Stimulated activated CD8-positive, alpha-beta memory T cell treated with anti-CD3 and anti-CD28 coated beads, Interleukin-15, amount 100 ng/mL, for 48 hours (primary cell): ENCODE measurements around the gene TRIM71.
"Not testable (repeated sequence)": the region's sequence is repeated elsewhere in the genome, so short reads cannot be mapped to it uniquely, and the experiment has no call there.

Experiments used
- DNase-seq, 2 donors: peaks; one replicate each; pipeline ENCODE4 v3.0.0-alpha.2; 2020; ENCODE audit warnings: low read depth in 2 of 2

TRIM71 gene

DNA sequence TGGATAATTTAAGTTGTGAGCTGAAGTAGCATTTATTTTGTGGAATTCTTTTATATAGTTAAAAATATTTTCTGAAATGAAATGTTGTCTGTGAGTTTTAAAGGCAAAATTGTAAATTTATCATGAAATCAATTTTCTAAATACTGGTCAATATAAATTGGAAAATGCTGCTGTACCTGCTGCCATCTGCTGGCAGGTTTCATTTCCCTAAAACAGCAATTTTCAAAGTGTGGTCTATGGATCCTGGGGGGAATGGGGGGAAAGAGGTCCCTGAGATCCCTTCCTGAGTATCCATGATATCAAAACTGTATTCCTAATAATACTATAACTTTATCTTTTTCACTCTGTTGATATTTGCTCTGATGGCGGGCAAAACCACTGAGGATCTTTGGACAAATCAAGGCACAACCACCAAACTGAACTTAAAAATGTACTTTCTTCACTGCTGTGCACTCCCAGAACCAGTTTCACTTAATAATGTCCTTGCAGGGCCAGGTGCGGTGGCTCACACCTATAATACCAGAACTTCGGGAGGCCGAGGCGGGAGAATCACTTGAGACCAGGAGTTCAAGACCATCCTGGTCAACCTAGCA lies 116.4 kb downstream of the TRIM71 start:
- no peak for DNase-seq

DNA sequence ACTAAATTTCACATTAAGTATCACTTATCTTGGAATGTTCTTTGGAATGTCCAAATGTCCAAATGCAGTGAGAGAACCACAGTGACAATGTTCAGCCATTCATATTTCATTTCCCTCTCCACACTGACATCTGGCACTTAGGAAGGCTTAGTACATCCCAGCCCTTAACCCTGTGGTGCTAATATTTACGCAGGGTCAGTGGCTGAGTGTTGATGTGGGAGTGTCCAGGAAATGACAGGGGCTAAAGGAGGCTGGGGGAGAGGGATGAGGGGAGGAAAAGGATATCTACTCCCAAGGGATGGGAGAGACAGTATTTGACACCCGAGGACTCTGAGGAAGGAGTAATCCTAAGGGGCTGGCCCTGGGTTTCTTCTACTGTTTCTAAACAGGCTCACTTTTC lies 119.5 kb downstream of the TRIM71 start:
- DNase-seq: no peak

DNA sequence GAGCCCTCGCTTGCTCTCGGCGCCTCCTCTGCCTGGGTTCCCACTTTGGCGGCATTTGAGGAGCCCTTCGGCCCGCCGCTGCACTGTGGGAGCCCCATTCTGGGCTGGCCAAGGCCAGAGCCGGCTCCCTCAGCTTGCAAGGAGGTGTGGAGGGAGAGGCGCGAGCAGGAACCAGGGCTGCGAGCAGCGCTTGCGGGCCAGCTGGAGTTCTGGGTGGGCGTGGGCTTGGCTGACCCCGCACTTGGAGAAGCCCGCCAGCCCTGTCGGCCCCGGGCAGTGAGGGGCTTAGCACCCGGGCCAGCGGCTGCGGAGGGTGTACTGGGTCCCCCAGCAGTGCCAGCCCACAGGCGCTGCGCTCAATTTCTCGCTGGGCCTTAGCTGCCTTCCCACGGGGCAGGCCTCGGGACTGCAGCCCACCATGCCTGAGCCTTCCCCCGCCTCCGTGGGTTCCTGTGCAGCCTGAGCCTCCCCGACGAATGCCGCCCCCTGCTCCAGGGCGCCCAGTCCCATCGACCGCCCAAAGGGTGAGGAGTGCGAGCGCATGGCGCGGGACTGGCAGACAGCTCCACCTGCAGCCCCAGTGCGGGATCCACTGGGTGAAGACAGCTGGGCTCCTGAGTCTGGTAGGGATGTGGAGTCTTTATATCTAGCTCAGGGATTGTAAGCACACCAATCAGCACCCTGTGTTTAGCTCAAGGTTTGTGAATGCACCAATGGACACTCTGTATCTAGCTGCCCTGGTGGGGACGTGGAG lies 121.9 kb downstream of the TRIM71 start:
- not testable (repeated sequence) for DNase-seq

DNA sequence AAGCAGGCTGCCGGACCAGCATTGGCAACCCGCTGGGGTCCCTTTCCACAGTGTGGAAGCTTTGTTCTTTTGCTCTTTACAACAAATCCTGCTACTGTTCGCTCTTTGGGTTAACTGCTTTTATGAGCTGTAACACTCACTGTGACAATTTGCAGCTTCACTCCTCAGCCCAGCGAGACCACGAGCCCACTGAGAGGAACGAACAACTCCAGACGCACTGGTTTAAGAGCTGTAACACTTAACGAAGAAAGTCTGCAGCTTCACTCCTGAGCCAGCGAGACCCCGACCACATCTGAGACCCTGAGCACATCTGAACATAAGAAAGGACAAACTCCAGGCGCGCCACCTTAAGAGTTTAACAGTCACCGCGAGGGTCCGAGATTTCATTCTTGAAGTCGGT lies 122.9 kb downstream of the TRIM71 start:
- DNase-seq: no peak

DNA sequence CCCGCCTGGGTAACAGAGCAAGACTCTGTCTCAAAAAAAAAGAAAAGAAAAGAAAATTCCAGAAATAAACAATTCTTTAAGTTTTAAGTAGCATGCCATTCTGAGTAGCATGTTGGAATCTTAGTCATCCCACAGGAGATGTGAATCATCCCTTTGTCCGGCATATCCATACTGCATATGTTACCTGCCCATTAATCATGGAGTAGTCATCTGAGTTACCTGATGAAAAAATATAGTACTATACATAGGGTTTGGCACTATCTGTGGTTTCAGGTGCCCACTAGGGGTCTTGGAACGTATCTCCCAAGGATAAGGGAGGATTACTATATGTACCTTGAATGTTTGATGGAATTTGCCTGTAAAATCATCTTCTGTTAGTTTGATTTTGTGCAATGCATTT lies 127.3 kb downstream of the TRIM71 start:
- no peak for DNase-seq

DNA sequence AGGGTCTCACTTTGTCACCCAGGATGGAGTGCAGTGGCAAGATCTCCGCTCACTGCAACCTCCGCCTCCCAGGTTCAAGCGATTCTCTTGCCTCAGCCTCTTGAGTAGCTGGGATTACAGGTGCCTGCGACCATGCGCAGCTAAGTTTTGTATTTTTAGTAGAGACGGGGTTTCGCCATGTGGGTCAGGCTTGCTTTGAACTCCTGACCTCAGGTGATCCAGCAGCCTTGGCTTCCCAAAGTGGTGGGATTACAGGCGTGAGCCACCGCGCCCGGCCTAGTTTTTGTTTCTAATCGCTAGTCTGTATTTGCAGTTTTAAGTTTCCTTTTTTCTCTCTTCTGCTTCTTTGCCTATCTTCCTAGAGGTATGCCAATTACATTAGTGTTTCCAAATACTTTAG lies 127.8 kb downstream of the TRIM71 start:
- not testable (repeated sequence) for DNase-seq

DNA sequence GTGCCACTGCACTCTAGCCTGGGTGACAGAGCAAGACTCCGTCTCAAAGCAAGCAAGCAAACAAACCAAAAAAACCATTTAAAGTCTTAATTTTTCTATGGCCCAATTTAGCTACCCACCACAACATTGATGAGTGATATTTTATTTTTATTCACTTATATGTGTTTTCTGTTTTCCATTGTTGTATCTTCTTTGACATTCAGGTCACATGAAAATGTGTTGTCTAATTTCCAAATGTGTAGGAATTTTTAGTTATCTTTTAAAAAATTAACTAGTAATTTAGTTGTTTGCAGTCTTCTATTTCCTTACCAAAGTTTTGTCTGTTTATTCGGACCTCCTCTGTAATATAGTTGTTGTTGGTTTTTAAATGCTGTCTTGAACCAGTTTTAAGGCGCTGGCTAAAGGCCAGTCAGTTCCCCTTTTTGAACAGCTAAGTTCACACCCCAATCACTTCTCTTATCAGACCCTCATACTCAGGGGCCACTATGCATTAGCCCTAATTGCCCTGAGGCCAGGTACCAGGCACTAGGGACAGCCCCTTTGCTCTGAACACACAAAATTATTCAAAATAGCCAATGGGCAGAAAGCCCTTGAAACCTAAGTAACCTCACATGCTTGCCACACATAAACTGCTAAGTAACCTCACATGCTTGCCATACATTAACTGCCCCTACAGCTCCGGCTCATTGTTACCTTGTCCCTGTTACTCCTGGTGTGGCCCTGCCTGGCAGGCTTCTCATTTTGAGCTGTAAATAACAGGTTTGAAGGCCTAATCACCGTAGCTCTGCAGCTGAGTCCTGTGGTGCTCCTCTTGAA lies 129.4 kb downstream of the TRIM71 start:
- DNase-seq: no peak
